Embryonic facial prominence (tissue), 1 donor: ENCODE results near the gene MDM1.

ENCODE experiments used
- DNase-seq: peaks from one replicate; pipeline ENCODE4 v3.0.0-alpha.2; 2016; ENCODE audit errors: extremely low spot score

The MDM1 gene

DNA sequence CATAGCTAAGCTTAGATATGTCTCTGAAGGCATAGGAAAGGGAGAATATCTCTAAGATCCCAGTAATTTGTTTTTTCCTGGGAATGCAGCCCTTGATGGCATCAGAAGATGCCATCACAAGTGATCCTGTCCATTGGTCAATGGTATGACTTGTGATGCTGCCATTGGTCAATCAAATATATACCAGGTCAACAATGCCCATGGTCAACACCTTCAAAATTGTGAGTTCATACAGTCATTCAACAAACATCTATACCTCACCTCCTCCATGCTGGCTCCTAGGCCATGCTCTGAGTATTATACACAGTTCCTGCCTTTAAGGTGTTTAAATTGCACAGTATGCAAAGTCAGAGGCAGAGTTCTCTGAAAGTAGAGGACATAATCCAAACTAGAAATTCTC, 59.4 kb downstream of the MDM1 start:
- no peak for DNase-seq

- no peak for DNase-seq
Measured at GRCh38 chr12:68271346-68271745, 60.8 kb downstream of the MDM1 start.

GRCh38 chr12:68270358-68270757, 61.8 kb downstream of the MDM1 start:
- DNase-seq: no peak

- DNase-seq: no peak
Measured at GRCh38 chr12:68269779-68270178, 62.4 kb downstream of the MDM1 start.

- DNase-seq: no peak
Measured at GRCh38 chr12:68268967-68269366, 63.2 kb downstream of the MDM1 start.

DNA sequence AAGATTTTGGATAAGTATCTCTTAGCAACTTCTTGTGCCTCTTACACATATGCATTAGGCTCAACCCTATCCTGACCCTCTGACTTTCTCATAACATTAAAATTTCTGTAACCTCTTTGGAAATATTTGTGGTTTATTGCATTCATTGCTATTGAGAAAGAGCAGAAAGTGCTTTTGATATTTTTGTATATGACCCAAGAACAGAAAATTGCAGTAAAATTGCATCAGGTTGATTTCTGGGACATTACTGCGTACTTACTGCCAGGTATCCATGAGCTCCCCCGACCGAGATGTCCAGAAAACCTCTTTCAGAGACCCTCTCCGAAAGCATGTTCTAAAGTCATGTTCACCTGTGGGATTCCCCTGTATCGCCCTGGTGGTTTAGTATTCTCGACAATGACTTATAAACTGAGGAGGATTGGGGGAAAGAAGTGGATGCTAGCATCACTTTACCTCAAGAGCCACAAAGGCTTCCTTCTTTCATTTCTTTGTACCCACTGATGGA, 64.2 kb downstream of the MDM1 start:
- DNase-seq: no peak

DNA sequence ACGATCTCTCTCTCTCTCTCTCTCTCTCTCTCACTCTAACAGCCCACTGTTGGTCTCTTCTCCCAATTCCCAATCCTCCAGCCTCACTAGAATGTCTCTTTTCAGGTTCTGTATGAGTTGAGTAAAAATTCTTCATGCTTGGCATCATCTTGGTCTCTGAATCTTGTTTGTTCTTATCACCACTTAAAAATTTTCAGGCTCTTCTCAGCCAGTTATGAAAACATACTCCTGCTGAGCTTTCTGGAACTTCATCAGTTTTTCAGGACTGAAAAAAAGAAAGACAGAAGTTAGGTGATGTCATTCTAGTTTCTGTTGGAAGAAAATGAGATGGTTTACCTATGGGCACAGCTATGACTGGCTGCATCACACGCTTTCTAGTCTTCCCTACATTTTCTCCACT, 67.3 kb downstream of the MDM1 start:
- no peak for DNase-seq

- no peak for DNase-seq
Measured at GRCh38 chr12:68264158-68264855, 67.9 kb downstream of the MDM1 start.

- no peak for DNase-seq
Measured at GRCh38 chr12:68263366-68263765, 68.8 kb downstream of the MDM1 start.

DNA sequence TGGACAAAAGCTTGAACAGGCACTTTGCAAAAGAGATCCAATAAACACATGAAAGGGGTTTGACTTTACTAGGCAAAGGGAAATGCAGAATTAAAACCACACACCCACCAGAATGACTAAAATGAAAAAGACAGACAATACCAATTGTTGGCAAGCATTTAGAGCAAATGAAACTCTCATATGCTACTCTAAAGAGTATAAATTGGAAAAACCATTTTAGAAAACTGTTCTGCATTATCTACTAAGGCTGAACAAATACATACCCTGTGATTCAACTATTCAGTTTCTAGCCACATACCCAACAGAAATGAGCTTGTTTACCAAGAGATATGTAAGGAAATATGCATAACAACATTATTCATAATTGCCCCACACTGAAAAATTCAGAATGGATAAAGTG, 70.3 kb downstream of the MDM1 start:
- DNase-seq: no peak

GRCh38 chr12:68260153-68260552, 72.0 kb downstream of the MDM1 start:
- DNase-seq: no peak

DNA sequence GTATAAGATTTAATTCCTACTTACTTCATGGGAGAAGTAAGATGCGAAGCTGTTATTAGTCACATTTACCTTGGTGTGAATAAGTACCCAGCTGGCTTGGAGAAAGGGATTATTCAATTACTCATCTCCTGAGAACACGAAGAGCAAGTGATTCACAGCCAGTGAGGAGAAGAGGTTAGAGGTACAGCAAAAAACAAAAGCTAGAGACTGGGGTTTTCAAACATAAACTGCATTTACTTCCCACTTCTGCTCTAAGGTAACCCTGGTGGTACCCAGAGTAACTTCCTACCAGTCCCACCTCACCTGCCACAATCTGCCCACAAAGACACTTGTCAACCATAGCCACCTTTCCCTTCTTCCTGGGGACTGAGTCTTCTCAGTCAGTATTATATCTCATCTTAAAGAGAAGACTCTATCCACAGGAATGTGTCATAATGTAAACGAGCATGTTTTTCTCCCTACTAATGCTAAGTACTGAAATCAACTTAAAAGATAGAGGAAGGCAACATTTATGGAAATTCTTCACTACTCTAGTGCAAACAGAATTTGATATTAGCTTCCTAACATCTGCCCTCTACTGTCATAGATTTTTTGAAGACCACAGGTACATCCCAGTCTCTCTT, 72.7 kb downstream of the MDM1 start:
- no peak for DNase-seq

GRCh38 chr12:68253504-68253903, 78.7 kb downstream of the MDM1 start, which contains the start of gene IL22:
IL22 (minus strand) TSS chr12:68253604; CDS start chr12:68253448, 156 bp downstream.
- DNase-seq: no peak

- DNase-seq: no peak
Measured at GRCh38 chr12:68252077-68252476, 80.1 kb downstream of the MDM1 start.

DNA sequence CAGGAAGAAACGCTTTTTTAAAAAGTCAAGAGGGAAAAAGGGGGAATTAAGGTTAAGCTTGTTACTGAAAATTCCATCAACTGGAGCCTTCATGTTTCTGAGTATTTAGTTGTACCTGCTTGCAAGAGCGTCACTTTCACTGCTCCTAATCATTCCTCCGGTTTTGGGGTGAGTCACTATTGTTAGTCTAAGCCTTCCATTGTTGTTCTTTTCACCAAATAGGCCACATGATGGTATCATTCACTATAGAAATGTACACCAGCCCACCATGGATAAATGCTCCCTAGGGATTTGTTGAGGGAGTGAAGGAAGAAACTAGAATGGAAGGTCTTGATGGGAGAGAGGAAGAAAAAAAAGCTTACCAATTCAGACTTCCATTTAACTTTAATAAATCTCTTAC, 81.7 kb downstream of the MDM1 start:
- DNase-seq: no peak

DNA sequence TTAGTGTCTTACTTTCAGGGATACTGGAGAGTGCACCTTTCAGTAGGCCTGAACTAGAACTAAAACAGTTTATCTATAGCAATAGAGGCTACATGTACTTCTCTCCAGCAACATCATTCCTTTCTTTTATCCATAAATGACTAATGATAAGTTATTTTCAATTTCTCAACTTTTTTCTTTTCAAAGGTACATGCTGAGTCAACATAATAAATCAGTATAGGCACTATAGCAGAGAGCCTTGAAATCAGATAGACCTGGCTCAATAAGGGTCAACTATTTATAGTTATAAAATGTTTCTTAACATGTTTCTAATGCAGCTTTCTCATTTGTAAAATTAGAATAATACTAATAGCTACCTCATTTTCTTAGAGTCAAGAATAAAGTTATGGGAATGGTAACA, 84.4 kb downstream of the MDM1 start:
- no peak for DNase-seq

DNA sequence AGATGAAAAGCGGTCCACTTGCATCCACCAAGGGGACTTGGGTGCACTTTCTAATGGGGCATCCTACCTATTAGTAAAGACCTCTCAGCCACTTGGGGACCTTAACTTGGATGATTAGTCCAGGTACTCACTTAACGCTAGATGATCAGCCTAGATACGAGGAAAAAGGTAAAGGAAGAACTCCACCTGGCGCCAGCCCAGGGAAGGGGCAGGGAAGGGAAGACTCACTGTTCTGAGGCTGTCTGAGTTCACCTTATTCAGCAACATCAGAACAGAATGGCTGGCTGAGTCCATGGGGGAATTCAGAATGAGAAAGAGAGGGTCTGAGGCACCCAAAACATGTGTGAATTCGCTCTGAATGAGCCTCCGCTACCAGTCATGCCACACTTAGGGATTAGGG, 85.8 kb downstream of the MDM1 start:
- no peak for DNase-seq

DNA sequence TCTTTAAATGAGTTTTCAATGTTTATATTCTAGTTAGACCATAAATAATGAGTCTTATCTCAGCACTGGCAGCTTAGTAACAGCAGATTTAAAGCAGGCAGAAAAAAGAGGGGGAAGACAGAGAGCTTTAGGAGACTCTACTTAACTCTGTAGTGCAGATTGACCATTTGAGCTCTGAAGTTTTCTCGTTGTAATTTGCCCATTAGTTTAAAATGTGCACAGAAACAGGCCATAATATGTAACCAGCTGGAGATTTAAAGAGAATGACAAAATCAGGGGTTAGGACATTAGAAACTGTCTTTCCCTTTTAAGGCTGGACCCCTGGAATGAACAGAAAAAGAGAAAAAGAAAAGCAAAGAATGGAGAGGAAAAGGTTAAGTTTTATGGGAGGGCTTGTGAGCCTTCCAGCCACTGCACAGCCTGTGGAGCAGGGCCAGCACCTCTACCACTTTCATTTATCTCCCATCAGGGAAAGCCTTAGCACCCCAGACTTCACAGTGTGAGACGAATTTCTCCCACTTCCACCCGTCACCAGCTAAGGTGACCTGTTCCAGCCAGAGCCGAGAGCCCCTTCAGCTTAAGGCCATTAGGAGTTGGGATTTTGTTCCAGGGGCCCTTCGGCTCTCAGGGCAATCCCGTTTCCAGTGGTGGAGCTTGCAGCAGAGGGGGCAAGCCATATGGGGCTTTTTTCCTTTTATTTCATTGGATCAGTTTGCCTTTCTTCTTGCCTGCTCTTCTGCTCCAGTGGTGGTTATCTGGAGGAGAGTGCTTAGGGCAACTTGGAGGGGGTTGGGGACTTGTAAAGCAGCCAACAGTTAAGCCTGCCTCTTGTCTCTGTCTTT, 86.8 kb downstream of the MDM1 start:
- DNase-seq: no peak
